Subcutaneous abdominal adipose tissue (tissue), 5 donors: ENCODE results near the gene RASSF10.
"Not testable (repeated sequence)": the region's sequence is repeated elsewhere in the genome, so short reads cannot be mapped to it uniquely, and the experiment has no call there.

Experiments used
- H3K27ac ChIP-seq: one replicate; pipeline ENCODE4 v1.7.0; 2013; ENCODE audit warnings: low read depth, mild to moderate bottlenecking, inconsistent platforms, low read length, moderate library complexity
- H3K27me3 ChIP-seq, 5 donors: one replicate each; pipeline ENCODE4 v1.7.0; 2013; ENCODE audit warnings: low read length in 5 of 5, inconsistent platforms in 1 of 5; ENCODE audit not compliant: control insufficient read depth in 5 of 5, insufficient read depth in 4 of 5
- H3K36me3 ChIP-seq, 5 donors: one replicate each; pipeline ENCODE4 v1.7.0; 2013; ENCODE audit warnings: low read length in 5 of 5; ENCODE audit not compliant: control insufficient read depth in 5 of 5, insufficient read depth in 5 of 5
- H3K4me1 ChIP-seq, 5 donors: one replicate each; pipeline ENCODE4 v1.7.0; 2013; ENCODE audit warnings: low read length in 5 of 5, mild to moderate bottlenecking in 3 of 5, moderate library complexity in 1 of 5; ENCODE audit not compliant: control insufficient read depth in 5 of 5, insufficient read depth in 5 of 5
- H3K4me3 ChIP-seq, 5 donors: one replicate each; pipeline ENCODE4 v1.7.0; 2013; ENCODE audit warnings: low read length in 5 of 5, low read depth in 1 of 5
- H3K9ac ChIP-seq, 5 donors: one replicate each; pipeline ENCODE4 v1.7.0; 2013; ENCODE audit warnings: low read length in 5 of 5, mild to moderate bottlenecking in 4 of 5, moderate library complexity in 3 of 5
- H3K9me3 ChIP-seq, 5 donors: one replicate each; pipeline ENCODE4 v1.7.0; 2013; ENCODE audit warnings: low read length in 5 of 5; ENCODE audit not compliant: control insufficient read depth in 5 of 5
- donor health status: healthy.
- donor health status: healthy.
- donor health status: healthy.
- donor health status: healthy.
- donor health status: healthy.

Gene RASSF10

DNA sequence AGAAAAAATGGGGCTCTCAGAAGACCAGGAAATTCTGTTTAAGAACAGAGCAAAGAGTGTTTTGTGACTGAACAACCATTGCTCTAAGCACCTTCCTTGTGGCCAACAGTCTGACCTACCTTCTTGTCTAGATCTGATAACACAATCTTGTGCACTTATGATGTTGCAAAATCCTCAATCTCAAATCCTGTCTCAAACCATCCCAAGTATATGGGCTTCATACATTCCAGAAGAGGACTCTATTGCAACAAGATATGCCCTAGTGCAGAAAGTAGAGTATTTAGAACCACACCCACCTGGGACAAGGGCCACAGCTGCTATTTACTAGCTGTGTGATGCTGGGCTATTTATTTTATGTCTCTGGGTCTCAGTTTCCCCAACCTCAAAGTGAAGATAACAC lies 27.1 kb downstream of the RASSF10 start:
- H3K27ac ChIP-seq = no peak overlapping the region
- peaks cover 0 to 5% (median 0%) of the 10 kb centered on the region in 5 donors for H3K27me3 ChIP-seq
- no peak overlapping the region for H3K9ac ChIP-seq
- H3K9me3 ChIP-seq = no peaks in the 10 kb centered on the region
- H3K36me3 ChIP-seq = no peaks in the 10 kb centered on the region
- H3K4me3 ChIP-seq = no peak overlapping the region
- peaks cover 0 to 30% (median 0%) of the 10 kb centered on the region in 5 donors for H3K4me1 ChIP-seq

DNA sequence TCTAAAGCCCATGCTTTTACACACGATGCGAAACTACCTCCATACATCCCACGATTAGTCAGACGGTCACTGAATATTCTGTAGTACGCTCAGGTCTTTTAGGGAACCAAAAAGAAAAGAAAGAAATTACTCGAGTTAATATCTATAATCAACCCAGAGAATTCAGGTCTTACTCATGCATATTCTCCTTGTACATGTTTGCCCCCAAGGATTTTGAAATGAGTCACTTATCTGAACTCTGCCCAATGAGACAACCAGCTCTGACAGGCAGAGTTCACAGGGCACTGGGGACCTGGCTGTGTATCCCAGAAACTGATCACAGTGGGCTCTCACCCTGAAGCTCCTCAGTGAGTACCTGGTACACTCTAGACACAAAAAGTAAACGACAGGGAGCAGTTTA lies 29.2 kb downstream of the RASSF10 start:
- Histone ChIP-seq H3K27ac (no peak overlapping the region), H3K4me3 (no peak overlapping the region), H3K9me3 (no peaks in the 10 kb centered on the region), H3K4me1 (peaks cover 0 to 15% (median 0%) of the 10 kb centered on the region in 5 donors), H3K27me3 (peaks cover 0 to 5% (median 0%) of the 10 kb centered on the region in 5 donors), H3K36me3 (no peaks in the 10 kb centered on the region), H3K9ac (no peak overlapping the region)

DNA sequence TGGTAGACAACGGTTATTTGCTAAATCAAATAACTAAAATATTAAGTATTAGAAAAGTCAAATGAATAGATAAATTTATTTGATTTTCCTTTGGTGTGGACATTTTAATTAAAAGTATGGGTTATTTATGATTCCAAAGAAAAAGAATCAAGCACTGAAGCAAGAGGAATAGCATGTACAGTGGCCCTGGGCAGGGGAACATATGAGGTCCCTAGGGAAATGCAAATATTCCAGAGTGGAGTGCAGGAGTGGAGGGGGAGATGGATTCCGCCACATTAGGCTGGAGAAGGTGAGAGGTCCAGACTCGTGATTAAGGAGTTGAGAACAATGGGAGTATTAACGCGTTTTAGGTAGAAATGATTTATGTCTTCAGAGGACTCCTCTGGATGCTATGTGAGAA lies 30.0 kb downstream of the RASSF10 start:
- H3K4me3 ChIP-seq = no peak overlapping the region
- H3K9me3 ChIP-seq = no peaks in the 10 kb centered on the region
- H3K9ac ChIP-seq = no peak overlapping the region
- no peak overlapping the region for H3K27ac ChIP-seq
- H3K36me3 ChIP-seq = no peaks in the 10 kb centered on the region
- peaks cover 0 to 7% (median 0%) of the 10 kb centered on the region in 5 donors for H3K4me1 ChIP-seq
- H3K27me3 ChIP-seq = peaks cover 0 to 5% (median 0%) of the 10 kb centered on the region in 5 donors

DNA sequence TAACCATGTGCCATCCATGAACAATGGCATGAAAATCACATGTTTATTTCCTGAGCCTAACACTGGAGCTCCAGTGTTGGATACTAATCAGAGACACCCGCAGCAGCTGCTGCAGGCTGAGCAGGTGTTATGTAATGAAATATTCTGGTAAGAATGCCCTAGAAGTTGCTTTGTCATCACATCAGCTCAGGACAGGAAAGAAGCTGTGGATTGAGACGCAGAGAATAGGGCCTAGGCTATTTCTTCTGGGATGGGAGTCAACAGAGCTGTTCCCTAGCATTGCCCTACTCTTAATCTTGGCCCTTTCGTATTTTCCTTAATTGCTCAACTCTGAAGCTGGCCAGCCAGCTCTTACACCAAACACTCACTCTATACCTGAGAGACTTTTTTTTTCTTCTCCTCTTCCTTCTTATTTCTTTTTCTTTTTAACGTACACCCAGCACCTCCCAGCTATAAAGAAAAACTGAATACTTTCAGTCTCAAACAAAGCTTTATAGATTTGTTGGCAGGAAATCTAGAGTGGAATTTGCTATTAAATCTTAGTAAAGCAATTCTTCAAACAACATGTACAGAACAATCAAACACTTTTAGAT lies 31.9 kb downstream of the RASSF10 start:
- Histone ChIP-seq H3K9ac (no peak overlapping the region), H3K27me3 (peaks cover 0 to 3% (median 0%) of the 10 kb centered on the region in 5 donors), H3K9me3 (no peaks in the 10 kb centered on the region), H3K27ac (no peak overlapping the region), H3K36me3 (no peaks in the 10 kb centered on the region), H3K4me3 (no peak overlapping the region), H3K4me1 (no peaks in the 10 kb centered on the region)

DNA sequence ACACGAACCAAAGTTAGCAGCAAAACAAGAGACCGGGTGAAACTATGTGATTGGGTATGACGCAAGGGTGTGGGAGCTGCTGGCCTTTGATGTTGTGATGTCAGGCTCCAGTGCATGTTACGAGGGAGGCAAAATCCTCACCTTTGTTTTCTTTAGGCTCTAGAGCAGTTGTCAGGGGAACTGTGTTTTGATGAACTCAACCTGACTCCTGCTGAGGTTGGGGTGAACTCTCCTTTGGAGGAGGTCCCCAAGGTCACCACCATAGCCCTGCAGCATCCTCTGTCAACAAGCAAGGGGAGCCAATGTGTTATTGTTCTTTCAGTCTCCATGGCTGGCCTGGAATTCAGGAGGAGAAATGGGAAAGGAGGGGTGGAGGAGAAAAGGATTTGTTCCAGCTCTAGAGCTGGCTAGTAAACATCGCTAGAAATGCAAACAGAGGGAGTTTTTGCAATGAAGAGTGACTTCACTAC lies 33.8 kb downstream of the RASSF10 start:
- Histone ChIP-seq H3K27ac (no peak overlapping the region), H3K27me3 (no peaks in the 10 kb centered on the region), H3K36me3 (no peaks in the 10 kb centered on the region), H3K4me1 (no peaks in the 10 kb centered on the region), H3K4me3 (no peak overlapping the region), H3K9me3 (no peaks in the 10 kb centered on the region), H3K9ac (no peak overlapping the region)

DNA sequence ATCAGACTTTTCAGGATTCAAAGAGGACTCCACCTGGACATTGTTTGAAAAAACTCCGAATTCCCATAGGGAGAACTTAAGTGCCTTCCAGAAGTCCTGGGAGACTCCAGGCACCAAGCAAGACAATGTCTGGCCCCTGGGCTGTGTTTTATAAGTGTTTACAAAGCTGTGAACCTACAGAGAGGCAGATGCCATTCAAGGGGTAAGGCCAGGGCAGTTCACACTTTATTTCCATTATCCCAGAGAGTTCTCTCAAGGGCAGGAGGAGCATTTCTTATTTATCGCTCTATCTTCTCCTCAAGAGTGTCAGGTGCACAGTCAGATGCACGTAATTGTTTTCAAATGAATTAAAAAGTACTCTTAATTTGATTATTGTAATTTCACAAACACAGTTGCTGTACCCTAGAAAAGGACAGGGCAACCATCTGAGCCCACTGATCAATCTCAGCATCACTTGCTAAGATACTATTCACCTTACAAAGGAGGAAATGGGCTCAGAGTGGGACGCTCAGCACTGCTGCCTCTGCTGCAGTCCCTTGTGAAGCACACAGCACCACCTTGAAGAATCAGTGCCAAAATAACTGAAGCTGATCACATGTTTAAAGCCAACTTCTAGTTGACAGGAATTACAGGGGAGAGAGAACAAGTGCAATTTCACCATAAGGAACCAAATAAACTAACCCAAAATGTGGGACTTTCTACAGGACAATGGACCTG lies 35.0 kb downstream of the RASSF10 start:
- no peaks in the 10 kb centered on the region for H3K36me3 ChIP-seq
- no peaks in the 10 kb centered on the region for H3K9me3 ChIP-seq
- no peak overlapping the region for H3K9ac ChIP-seq
- no peak overlapping the region for H3K27ac ChIP-seq
- H3K4me1 ChIP-seq = no peaks in the 10 kb centered on the region
- H3K4me3 ChIP-seq = no peak overlapping the region
- no peaks in the 10 kb centered on the region for H3K27me3 ChIP-seq

DNA sequence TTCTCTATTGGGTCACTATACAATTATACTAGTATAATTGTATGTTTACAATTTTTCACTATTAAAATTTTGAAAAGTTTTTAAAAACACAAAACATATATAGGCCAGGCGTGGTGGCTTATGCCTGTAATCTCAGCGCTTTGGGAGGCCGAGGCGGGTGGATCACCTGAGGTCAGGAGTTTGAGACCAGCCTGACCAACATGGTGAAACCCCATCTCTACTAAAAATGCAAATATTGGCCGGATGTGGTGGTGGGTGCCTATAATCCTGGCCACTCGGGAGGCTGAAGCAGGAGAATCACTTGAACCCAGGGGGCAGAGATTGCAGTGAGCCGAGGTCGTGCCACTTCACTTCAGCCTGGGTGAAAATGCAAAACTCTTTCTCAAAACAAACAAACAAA lies 36.0 kb downstream of the RASSF10 start:
- not testable (repeated sequence) for H3K9ac ChIP-seq, H3K9me3 ChIP-seq, H3K36me3 ChIP-seq, H3K27ac ChIP-seq, H3K4me3 ChIP-seq, H3K27me3 ChIP-seq, H3K4me1 ChIP-seq

DNA sequence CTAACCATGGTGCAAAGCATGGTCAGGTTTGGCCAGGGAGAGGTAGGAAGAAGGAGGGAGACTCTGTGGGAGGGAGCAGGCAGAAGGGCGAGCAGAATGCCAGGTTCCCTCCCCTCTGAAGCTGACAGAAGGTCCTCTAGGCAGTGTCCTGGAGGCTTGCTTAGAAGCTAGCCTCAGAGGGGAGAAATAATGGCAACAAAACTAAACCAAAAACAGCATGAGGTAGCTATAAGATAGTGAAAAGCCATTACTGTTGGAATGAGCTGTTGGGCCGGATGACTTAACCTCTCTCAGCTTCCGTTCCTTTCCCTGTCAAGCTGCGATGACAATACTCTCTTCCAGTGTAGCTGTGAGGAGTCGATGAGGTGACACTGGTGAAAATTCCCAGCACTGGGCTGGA lies 36.6 kb downstream of the RASSF10 start:
- Histone ChIP-seq H3K36me3 (no peaks in the 10 kb centered on the region), H3K9ac (no peak overlapping the region), H3K27me3 (no peaks in the 10 kb centered on the region), H3K4me1 (no peaks in the 10 kb centered on the region), H3K4me3 (no peak overlapping the region), H3K9me3 (no peaks in the 10 kb centered on the region), H3K27ac (no peak overlapping the region)

DNA sequence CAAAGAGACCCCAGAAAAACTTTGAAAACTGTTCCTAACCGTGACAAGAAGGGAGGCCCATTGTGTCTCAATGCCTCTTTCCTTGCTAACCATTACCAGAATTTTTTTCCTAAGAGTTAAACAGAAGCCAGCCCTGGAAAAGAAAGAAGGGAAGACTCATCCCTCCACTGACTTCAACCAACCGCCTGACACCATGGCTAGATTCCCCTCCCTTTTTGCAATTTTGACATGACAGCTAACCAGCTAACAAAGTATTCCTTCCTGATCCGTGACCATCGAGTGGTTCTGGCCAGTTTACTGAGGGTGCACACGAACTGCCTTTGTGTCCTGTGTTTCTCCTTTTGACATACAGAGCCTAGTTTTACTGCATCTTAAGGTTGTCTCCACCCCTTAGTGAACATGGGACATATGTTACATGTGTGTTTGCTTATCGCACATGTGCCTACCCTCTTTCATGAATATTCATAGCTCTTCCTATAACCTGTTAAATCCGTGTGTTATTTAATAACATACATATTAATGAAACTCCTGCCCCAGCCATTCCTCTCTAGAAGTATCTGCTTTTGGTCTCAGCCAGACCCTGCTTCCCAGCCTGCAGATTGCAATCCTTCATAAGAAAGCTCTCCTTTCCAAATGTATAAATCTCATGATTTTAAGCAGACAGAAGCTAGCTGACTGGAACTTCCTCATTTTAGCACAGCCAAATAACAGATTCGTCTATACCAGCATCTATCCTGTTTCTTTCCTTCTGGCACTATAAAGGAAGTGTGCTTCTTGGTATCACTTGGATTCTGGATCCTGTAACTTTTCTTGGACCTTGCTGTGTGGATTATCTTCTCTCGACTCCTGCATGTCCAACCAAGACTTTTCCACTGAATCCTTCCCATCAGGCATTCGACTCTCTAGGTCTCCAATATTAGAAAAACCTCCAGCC lies 37.8 kb downstream of the RASSF10 start:
- Histone ChIP-seq H3K27ac (no peak overlapping the region), H3K9ac (no peak overlapping the region), H3K4me1 (no peaks in the 10 kb centered on the region), H3K27me3 (no peaks in the 10 kb centered on the region), H3K9me3 (no peaks in the 10 kb centered on the region), H3K4me3 (no peak overlapping the region), H3K36me3 (no peaks in the 10 kb centered on the region)

DNA sequence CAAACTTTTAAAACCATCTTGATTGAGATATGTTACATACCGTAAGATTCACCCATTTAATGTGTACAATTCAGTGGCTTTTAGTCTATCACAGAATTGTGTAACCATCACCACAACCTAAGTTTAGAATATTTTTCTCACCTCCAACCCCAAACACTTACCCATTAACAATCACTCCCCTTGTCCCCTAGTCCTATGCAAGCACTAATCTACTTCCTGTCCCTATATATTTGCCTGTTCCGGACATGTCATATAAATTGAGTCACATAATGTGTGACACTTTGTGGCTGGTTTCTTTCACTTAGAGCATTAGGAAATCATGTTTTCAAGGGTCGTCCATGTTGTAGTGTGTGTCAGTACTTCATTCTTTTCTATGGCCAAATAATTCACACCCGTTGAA lies 38.8 kb downstream of the RASSF10 start:
- Histone ChIP-seq H3K9me3 (no peaks in the 10 kb centered on the region), H3K9ac (no peak overlapping the region), H3K4me1 (peaks cover 0 to 2% (median 0%) of the 10 kb centered on the region in 5 donors), H3K36me3 (no peaks in the 10 kb centered on the region), H3K27me3 (no peaks in the 10 kb centered on the region), H3K4me3 (no peak overlapping the region), H3K27ac (no peak overlapping the region)
